SK-N-SH treated with all-trans-retinoic acid at 6 μM for 48 hours (cell line): Measurements from ENCODE around the gene MEIG1.
"Not testable (repeated sequence)": the region's sequence is repeated elsewhere in the genome, so short reads cannot be mapped to it uniquely, and the experiment has no call there.

Experiments
- ATAC-seq: fragments of 200-7000 bp; cut with Tn5 transposase; 3 replicates; pipeline ENCODE4 v1.9.1; 2020; ENCODE audit warnings: mild to moderate bottlenecking, moderate library complexity
- ARNTL ChIP-seq: fragments of 450-650 bp; formaldehyde crosslinking; IDR thresholded peaks from 2 replicates; pipeline ENCODE4 v1.5.0; 2020; ENCODE audit warnings: low read depth, mild to moderate bottlenecking, moderate library complexity, borderline replicate concordance
- BACH2 ChIP-seq: fragments of 250-450 bp; sonication (Bioruptor Pico); IDR thresholded peaks from 2 replicates; pipeline ENCODE4 v1.9.0; 2021; ENCODE audit warnings: mild to moderate bottlenecking, borderline replicate concordance
- GLIS3 ChIP-seq: fragments of 250-450 bp; sonication (Bioruptor Pico); IDR thresholded peaks from 2 replicates; pipeline ENCODE4 v1.5.0; 2020; ENCODE audit warnings: mild to moderate bottlenecking, moderate library complexity
- OSR1 ChIP-seq: fragments of 250-450 bp; sonication (Bioruptor Pico); IDR thresholded peaks from 2 replicates; pipeline ENCODE4 v1.8.0; 2022; ENCODE audit warnings: moderate library complexity, mild to moderate bottlenecking, inconsistent platforms
- PATZ1 ChIP-seq: fragments of 250-450 bp; sonication (Bioruptor Pico); IDR thresholded peaks from 2 replicates; pipeline ENCODE4 v1.8.0; 2020; ENCODE audit warnings: mild to moderate bottlenecking, moderate library complexity, borderline replicate concordance
- PPARA ChIP-seq: fragments of 250-450 bp; sonication (Bioruptor Pico); IDR thresholded peaks from 2 replicates; pipeline ENCODE4 v1.5.0; 2020; ENCODE audit warnings: mild to moderate bottlenecking, borderline replicate concordance
- RARB ChIP-seq: fragments of 250-450 bp; sonication (Bioruptor Pico); IDR thresholded peaks from 2 replicates; pipeline ENCODE4 v1.8.0; 2021; ENCODE audit warnings: mild to moderate bottlenecking, moderate library complexity
- ZFP3 ChIP-seq: fragments of 250-450 bp; sonication (Bioruptor Pico); IDR thresholded peaks from 2 replicates; pipeline ENCODE4 v1.5.0; 2020; ENCODE audit warnings: mild to moderate bottlenecking, moderate library complexity
- ZNF565 ChIP-seq: fragments of 450-650 bp; formaldehyde crosslinking; conservative IDR thresholded peaks from 2 replicates; pipeline ENCODE4 v1.5.0; 2020; ENCODE audit warnings: low read depth, mild to moderate bottlenecking, moderate library complexity
- ZNF70 ChIP-seq: fragments of 450-650 bp; formaldehyde crosslinking; IDR thresholded peaks from 2 replicates; pipeline ENCODE4 v1.5.0; 2020; ENCODE audit warnings: mild to moderate bottlenecking, moderate library complexity
- ZNF8 ChIP-seq: fragments of 450-650 bp; formaldehyde crosslinking; IDR thresholded peaks from 2 replicates; pipeline ENCODE4 v1.5.0; 2020; ENCODE audit warnings: mild to moderate bottlenecking, moderate library complexity
- TF ChIP-seq, protein P1 (sequence below): fragments of 250-450 bp; sonication (Bioruptor Pico); IDR thresholded peaks from 2 replicates; pipeline ENCODE4 v1.5.0; 2020; ENCODE audit warnings: mild to moderate bottlenecking, moderate library complexity
- TF ChIP-seq, protein P2 (sequence below): fragments of 250-450 bp; sonication (Bioruptor Pico); IDR thresholded peaks from 2 replicates; pipeline ENCODE4 v1.5.1; 2021; ENCODE audit warnings: mild to moderate bottlenecking, moderate library complexity

The MEIG1 gene

GRCh38 chr10:14936584-14936983 lies 22.6 kb upstream of the MEIG1 start (continued):
- TF ChIP-seq PATZ1 (CRISPR knock-in tag): no peak

GRCh38 chr10:14938971-14939370 lies 20.2 kb upstream of the MEIG1 start:
- ATAC-seq: not testable (repeated sequence)

DNA sequence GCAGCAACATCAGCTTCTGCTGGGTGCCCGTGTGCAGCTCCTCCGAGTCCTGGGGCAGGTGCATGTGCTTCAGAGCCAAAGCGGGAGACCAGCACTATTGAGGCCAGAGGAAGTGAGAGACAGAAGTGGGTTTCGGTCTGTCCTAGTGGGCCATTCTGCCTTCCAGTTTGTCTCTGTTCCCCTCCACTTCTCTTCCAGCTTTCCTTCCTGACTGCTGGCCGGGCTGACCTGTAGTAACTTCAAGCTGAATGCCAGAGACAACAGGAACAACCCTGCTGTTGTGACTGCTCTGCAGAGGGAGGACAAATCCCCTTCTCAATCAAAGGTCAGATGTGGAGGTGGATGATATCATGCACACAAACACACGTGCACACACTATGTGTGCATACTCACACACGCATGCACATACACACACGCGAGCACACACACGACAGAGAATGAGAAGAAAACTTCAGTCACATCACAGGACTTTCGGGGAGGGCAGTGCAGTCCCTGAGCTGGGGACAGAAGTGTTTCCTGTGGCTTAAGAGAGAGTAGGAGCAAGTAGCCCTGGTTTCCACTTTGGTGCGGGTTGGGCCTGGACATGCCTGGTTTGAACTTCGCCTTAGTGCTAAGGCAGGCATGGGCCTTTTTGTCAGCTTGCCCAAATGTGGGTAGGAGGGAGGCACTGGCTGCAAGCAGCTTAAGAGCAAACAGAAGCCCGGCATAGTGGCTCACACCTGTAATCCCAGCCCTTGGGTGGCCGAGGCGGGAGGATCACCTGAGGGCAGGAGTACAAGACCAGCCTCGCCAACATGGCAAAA lies 16.8 kb upstream of the MEIG1 start:
- ATAC-seq: not testable (repeated sequence)

DNA sequence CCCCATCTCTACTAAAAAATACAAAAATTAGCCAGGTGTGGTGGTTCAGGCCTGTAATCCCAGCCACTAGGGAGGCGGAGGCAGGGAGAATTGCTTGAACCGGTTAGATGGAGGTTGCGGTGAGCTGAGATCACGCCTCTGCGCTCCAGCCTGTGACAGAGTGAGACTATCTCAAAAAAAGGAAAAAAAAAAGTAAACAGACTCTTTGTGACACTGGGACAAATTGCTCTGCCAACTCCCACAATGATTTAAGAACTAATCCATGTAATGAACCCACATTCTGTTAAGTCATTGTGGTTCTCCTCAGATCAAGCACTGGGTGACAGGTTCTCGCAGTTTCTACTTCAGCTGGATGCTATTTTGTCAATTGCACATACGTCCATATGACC lies 16.2 kb upstream of the MEIG1 start:
- not testable (repeated sequence) for ATAC-seq

- ATAC-seq: no peak
- TF ChIP-seq PPARA (CRISPR knock-in tag) (no peak), RARB (CRISPR knock-in tag) (no peak), ZNF565 (CRISPR knock-in tag) (no peak), BACH2 (no peak), PATZ1 (CRISPR knock-in tag) (no peak), GLIS3 (CRISPR knock-in tag) (no peak), ZNF70 (no peak), OSR1 (CRISPR knock-in tag) (no peak), ZNF8 (no peak), ARNTL (CRISPR knock-in tag) (no peak)
- TF ChIP-seq, protein P1, sequence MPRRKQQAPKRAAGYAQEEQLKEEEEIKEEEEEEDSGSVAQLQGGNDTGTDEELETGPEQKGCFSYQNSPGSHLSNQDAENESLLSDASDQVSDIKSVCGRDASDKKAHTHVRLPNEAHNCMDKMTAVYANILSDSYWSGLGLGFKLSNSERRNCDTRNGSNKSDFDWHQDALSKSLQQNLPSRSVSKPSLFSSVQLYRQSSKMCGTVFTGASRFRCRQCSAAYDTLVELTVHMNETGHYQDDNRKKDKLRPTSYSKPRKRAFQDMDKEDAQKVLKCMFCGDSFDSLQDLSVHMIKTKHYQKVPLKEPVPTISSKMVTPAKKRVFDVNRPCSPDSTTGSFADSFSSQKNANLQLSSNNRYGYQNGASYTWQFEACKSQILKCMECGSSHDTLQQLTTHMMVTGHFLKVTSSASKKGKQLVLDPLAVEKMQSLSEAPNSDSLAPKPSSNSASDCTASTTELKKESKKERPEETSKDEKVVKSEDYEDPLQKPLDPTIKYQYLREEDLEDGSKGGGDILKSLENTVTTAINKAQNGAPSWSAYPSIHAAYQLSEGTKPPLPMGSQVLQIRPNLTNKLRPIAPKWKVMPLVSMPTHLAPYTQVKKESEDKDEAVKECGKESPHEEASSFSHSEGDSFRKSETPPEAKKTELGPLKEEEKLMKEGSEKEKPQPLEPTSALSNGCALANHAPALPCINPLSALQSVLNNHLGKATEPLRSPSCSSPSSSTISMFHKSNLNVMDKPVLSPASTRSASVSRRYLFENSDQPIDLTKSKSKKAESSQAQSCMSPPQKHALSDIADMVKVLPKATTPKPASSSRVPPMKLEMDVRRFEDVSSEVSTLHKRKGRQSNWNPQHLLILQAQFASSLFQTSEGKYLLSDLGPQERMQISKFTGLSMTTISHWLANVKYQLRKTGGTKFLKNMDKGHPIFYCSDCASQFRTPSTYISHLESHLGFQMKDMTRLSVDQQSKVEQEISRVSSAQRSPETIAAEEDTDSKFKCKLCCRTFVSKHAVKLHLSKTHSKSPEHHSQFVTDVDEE: no peak
- TF ChIP-seq, protein P2, sequence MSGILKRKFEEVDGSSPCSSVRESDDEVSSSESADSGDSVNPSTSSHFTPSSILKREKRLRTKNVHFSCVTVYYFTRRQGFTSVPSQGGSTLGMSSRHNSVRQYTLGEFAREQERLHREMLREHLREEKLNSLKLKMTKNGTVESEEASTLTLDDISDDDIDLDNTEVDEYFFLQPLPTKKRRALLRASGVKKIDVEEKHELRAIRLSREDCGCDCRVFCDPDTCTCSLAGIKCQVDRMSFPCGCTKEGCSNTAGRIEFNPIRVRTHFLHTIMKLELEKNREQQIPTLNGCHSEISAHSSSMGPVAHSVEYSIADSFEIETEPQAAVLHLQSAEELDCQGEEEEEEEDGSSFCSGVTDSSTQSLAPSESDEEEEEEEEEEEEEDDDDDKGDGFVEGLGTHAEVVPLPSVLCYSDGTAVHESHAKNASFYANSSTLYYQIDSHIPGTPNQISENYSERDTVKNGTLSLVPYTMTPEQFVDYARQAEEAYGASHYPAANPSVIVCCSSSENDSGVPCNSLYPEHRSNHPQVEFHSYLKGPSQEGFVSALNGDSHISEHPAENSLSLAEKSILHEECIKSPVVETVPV (CRISPR knock-in tag): no peak
Measured at GRCh38 chr10:14945108-14945507, 14.1 kb upstream of the MEIG1 start.

- TF ChIP-seq ZFP3 (CRISPR knock-in tag): no peak
- TF ChIP-seq, protein P2 (CRISPR knock-in tag): no peak
- TF ChIP-seq, protein P1: no peak
- no peak for ATAC-seq
Measured at GRCh38 chr10:14947268-14947667, 11.9 kb upstream of the MEIG1 start.
